GM21529 (cell line): ENCODE measurements around the gene KCNH5.
"Not testable (repeated sequence)": the region's sequence is repeated elsewhere in the genome, so short reads cannot be mapped to it uniquely, and the experiment has no call there.

Experiments
- ATAC-seq: cut with Tn5 transposase; IDR thresholded peaks from one replicate; pipeline ENCODE4 v1.9.1; 2021; ENCODE audit not compliant: unreplicated experiment

The KCNH5 gene

GRCh38 chr14:62759796-62760195 is 285.5 kb downstream of the KCNH5 start:
- no peak for ATAC-seq

- not testable (repeated sequence) for ATAC-seq
Measured at GRCh38 chr14:62746881-62747280, 298.4 kb downstream of the KCNH5 start.

- no peak for ATAC-seq
Measured at GRCh38 chr14:62745496-62745895, 299.8 kb downstream of the KCNH5 start.

- no peak for ATAC-seq
Measured at GRCh38 chr14:62743560-62743959, 301.7 kb downstream of the KCNH5 start.

GRCh38 chr14:62743118-62743517 is 302.1 kb downstream of the KCNH5 start:
- no peak for ATAC-seq

GRCh38 chr14:62739647-62740046 is 305.6 kb downstream of the KCNH5 start:
- no peak for ATAC-seq

- ATAC-seq = no peak
Measured at GRCh38 chr14:62736048-62737043, 308.9 kb downstream of the KCNH5 start.

GRCh38 chr14:62734831-62735230 is 310.4 kb downstream of the KCNH5 start:
- no peak for ATAC-seq

GRCh38 chr14:62722406-62722805 is 322.9 kb downstream of the KCNH5 start:
- no peak for ATAC-seq

- no peak for ATAC-seq
Measured at GRCh38 chr14:62718629-62719028, 326.6 kb downstream of the KCNH5 start.

GRCh38 chr14:62711351-62712023 is 333.8 kb downstream of the KCNH5 start:
- ATAC-seq = no peak

GRCh38 chr14:62710811-62711210 is 334.4 kb downstream of the KCNH5 start:
- no peak for ATAC-seq

- no peak for ATAC-seq
Measured at GRCh38 chr14:62709773-62710172, 335.5 kb downstream of the KCNH5 start.

GRCh38 chr14:62706217-62706616 is 339.0 kb downstream of the KCNH5 start:
- no peak for ATAC-seq

GRCh38 chr14:62697461-62697860 is 347.8 kb downstream of the KCNH5 start:
- no peak for ATAC-seq

- no peak for ATAC-seq
Measured at GRCh38 chr14:62696929-62697328, 348.3 kb downstream of the KCNH5 start.

- no peak for ATAC-seq
Measured at GRCh38 chr14:62696331-62696924, 348.8 kb downstream of the KCNH5 start.

- ATAC-seq = no peak
Measured at GRCh38 chr14:62694075-62694474, 351.2 kb downstream of the KCNH5 start.

- no peak for ATAC-seq
Measured at GRCh38 chr14:62692490-62693106, 352.7 kb downstream of the KCNH5 start.

- ATAC-seq = no peak
Measured at GRCh38 chr14:62691647-62692489, 353.4 kb downstream of the KCNH5 start.
